SJCRH30 (cell line): Measurements from ENCODE around the gene PAFAH1B1. TPM values are rescaled to one million over a fixed set of nuclear protein-coding genes. Genes with fewer than 3 reads are reported as not detected.

ENCODE experiments used
- DNase-seq, 2 experiments: peaks; one replicate each; pipeline ENCODE4 v3.0.0-alpha.2; 2015 to 2020
- H3K27ac ChIP-seq: fragments of 250-450 bp; sonication (Bioruptor Pico); 2 replicates; pipeline ENCODE4 v1.5.1; 2020; ENCODE audit warnings: mild to moderate bottlenecking, moderate library complexity
- H3K27me3 ChIP-seq: fragments of 250-450 bp; sonication (Bioruptor Pico); 2 replicates; pipeline ENCODE4 v1.5.1; 2020; ENCODE audit warnings: mild to moderate bottlenecking, moderate library complexity
- H3K36me3 ChIP-seq: fragments of 250-450 bp; sonication (Bioruptor Pico); 2 replicates; pipeline ENCODE4 v1.5.1; 2020; ENCODE audit warnings: mild to moderate bottlenecking, moderate library complexity
- H3K4me1 ChIP-seq: fragments of 250-450 bp; sonication (Bioruptor Pico); 2 replicates; pipeline ENCODE4 v1.5.1; 2020; ENCODE audit warnings: mild to moderate bottlenecking, moderate library complexity
- H3K4me3 ChIP-seq: fragments of 250-450 bp; sonication (Bioruptor Pico); 2 replicates; pipeline ENCODE4 v1.5.1; 2020; ENCODE audit warnings: mild to moderate bottlenecking, moderate library complexity
- H3K9me3 ChIP-seq: fragments of 250-450 bp; sonication (Bioruptor Pico); replicated peaks from 2 replicates; pipeline ENCODE4 v1.5.1; 2020; ENCODE audit warnings: mild to moderate bottlenecking, moderate library complexity
- total RNA-seq: library from RNA; depleted of rRNA; stranded (reverse); fragments of >200 nt; shearing (Covaris generic); gene quantifications from 2 replicates; pipeline ENCODE4 v1.2.3, GENCODE V29; 2014

The PAFAH1B1 gene
- total RNA-seq, 1 experiment from 2014 or later, result 60.6 TPM

- Histone ChIP-seq H3K4me3 (no peak overlapping the region), H3K27ac (no peak overlapping the region), H3K36me3 (peaks cover 19% of the 10 kb centered on the region), H3K4me1 (no peaks in the 10 kb centered on the region), H3K27me3 (no peaks in the 10 kb centered on the region), H3K9me3 (no peaks in the 10 kb centered on the region)
- no peak for DNase-seq
Measured at GRCh38 chr17:2683912-2684311, 90.5 kb downstream of the PAFAH1B1 start.

GRCh38 chr17:2684549-2684948 is 91.1 kb downstream of the PAFAH1B1 start:
- peaks cover 17% of the 10 kb centered on the region for H3K36me3 ChIP-seq
- DNase-seq, result no peak
- no peaks in the 10 kb centered on the region for H3K4me1 ChIP-seq
- H3K9me3 ChIP-seq, result no peaks in the 10 kb centered on the region
- H3K27ac ChIP-seq, result no peak overlapping the region
- H3K4me3 ChIP-seq, result no peak overlapping the region
- no peaks in the 10 kb centered on the region for H3K27me3 ChIP-seq

- H3K27me3 ChIP-seq, result no peaks in the 10 kb centered on the region
- peaks cover 14% of the 10 kb centered on the region for H3K36me3 ChIP-seq
- no peaks in the 10 kb centered on the region for H3K9me3 ChIP-seq
- no peak for DNase-seq
- H3K4me3 ChIP-seq, result no peak overlapping the region
- H3K27ac ChIP-seq, result no peak overlapping the region
- H3K4me1 ChIP-seq, result no peaks in the 10 kb centered on the region
Measured at GRCh38 chr17:2685696-2686095, 92.2 kb downstream of the PAFAH1B1 start.

GRCh38 chr17:2687074-2687418 is 93.6 kb downstream of the PAFAH1B1 start:
- DNase-seq, result no peak
- H3K27me3 ChIP-seq, result no peaks in the 10 kb centered on the region
- H3K9me3 ChIP-seq, result no peaks in the 10 kb centered on the region
- H3K36me3 ChIP-seq, result peaks cover 14% of the 10 kb centered on the region
- H3K27ac ChIP-seq, result no peak overlapping the region
- no peaks in the 10 kb centered on the region for H3K4me1 ChIP-seq
- no peak overlapping the region for H3K4me3 ChIP-seq

- no peak for DNase-seq
- H3K27me3 ChIP-seq, result no peaks in the 10 kb centered on the region
Measured at GRCh38 chr17:2688351-2689342, 95.2 kb downstream of the PAFAH1B1 start.

GRCh38 chr17:2689411-2690164 is 96.1 kb downstream of the PAFAH1B1 start:
- Histone ChIP-seq H3K36me3 (no peaks in the 10 kb centered on the region), H3K4me3 (no peak overlapping the region)

More at GRCh38 chr17:2688351-2689342, 95.2 kb downstream of the PAFAH1B1 start:
- Histone ChIP-seq H3K9me3 (no peaks in the 10 kb centered on the region), H3K4me1 (no peaks in the 10 kb centered on the region), H3K4me3 (no peak overlapping the region), H3K36me3 (peaks cover 5% of the 10 kb centered on the region; the same call in 1 of the 2 replicates), H3K27ac (no peak overlapping the region)

GRCh38 chr17:2690165-2691068 is 97.0 kb downstream of the PAFAH1B1 start:
- no peak for DNase-seq
- H3K27ac ChIP-seq, result no peak overlapping the region
- no peaks in the 10 kb centered on the region for H3K36me3 ChIP-seq
- no peaks in the 10 kb centered on the region for H3K9me3 ChIP-seq
- no peaks in the 10 kb centered on the region for H3K27me3 ChIP-seq
- no peak overlapping the region for H3K4me3 ChIP-seq
- no peaks in the 10 kb centered on the region for H3K4me1 ChIP-seq

More at GRCh38 chr17:2689411-2690164, 96.1 kb downstream of the PAFAH1B1 start:
- Histone ChIP-seq H3K4me1 (no peaks in the 10 kb centered on the region), H3K9me3 (no peaks in the 10 kb centered on the region), H3K27ac (no peak overlapping the region), H3K27me3 (no peaks in the 10 kb centered on the region)
- no peak for DNase-seq

GRCh38 chr17:2691069-2691871 is 97.8 kb downstream of the PAFAH1B1 start:
- no peak overlapping the region for H3K4me3 ChIP-seq
- no peaks in the 10 kb centered on the region for H3K36me3 ChIP-seq
- H3K4me1 ChIP-seq, result no peaks in the 10 kb centered on the region
- no peaks in the 10 kb centered on the region for H3K27me3 ChIP-seq
- H3K27ac ChIP-seq, result no peak overlapping the region
- H3K9me3 ChIP-seq, result no peaks in the 10 kb centered on the region
- DNase-seq, result no peak

GRCh38 chr17:2691965-2692780 is 98.7 kb downstream of the PAFAH1B1 start:
- Histone ChIP-seq H3K4me1 (no peaks in the 10 kb centered on the region), H3K27me3 (no peaks in the 10 kb centered on the region), H3K27ac (no peak overlapping the region), H3K36me3 (no peaks in the 10 kb centered on the region), H3K4me3 (no peak overlapping the region), H3K9me3 (no peaks in the 10 kb centered on the region)
- no peak for DNase-seq

GRCh38 chr17:2692781-2693135 is 99.3 kb downstream of the PAFAH1B1 start:
- Histone ChIP-seq H3K4me1 (no peaks in the 10 kb centered on the region), H3K4me3 (no peak overlapping the region), H3K36me3 (no peaks in the 10 kb centered on the region), H3K27me3 (no peaks in the 10 kb centered on the region), H3K27ac (no peak overlapping the region), H3K9me3 (no peaks in the 10 kb centered on the region)
- DNase-seq, result no peak

- Histone ChIP-seq H3K27me3 (no peaks in the 10 kb centered on the region), H3K36me3 (no peaks in the 10 kb centered on the region), H3K4me1 (no peaks in the 10 kb centered on the region), H3K27ac (no peak overlapping the region), H3K9me3 (no peaks in the 10 kb centered on the region), H3K4me3 (no peak overlapping the region)
- DNase-seq, result no peak
Measured at GRCh38 chr17:2693561-2694380, 100.3 kb downstream of the PAFAH1B1 start.

- no peaks in the 10 kb centered on the region for H3K9me3 ChIP-seq
- 0 out of 2 replicates have a peak, but pooled peaks cover 2% of the 10 kb centered on the region for H3K36me3 ChIP-seq
Measured at GRCh38 chr17:2694381-2695242, 101.2 kb downstream of the PAFAH1B1 start.

More at GRCh38 chr17:2694381-2695242, 101.2 kb downstream of the PAFAH1B1 start:
- Histone ChIP-seq H3K27me3 (no peaks in the 10 kb centered on the region), H3K27ac (no peak overlapping the region), H3K4me3 (no peak overlapping the region), H3K4me1 (no peaks in the 10 kb centered on the region)
- DNase-seq, result no peak
